GM20000 (cell line): Measurements from ENCODE around the gene HACD2.

Experiments used
- DNase-seq: peaks from one replicate; pipeline ENCODE4 v3.0.0; 2012; ENCODE audit warnings: low spot score
- TF ChIP-seq, protein P1 (sequence below): IDR thresholded peaks from 2 replicates; pipeline ENCODE4 v1.5.1; 2012; ENCODE audit warnings: mild to moderate bottlenecking, control low read depth; ENCODE audit errors: extremely low read depth, missing control alignments

The HACD2 gene

DNA sequence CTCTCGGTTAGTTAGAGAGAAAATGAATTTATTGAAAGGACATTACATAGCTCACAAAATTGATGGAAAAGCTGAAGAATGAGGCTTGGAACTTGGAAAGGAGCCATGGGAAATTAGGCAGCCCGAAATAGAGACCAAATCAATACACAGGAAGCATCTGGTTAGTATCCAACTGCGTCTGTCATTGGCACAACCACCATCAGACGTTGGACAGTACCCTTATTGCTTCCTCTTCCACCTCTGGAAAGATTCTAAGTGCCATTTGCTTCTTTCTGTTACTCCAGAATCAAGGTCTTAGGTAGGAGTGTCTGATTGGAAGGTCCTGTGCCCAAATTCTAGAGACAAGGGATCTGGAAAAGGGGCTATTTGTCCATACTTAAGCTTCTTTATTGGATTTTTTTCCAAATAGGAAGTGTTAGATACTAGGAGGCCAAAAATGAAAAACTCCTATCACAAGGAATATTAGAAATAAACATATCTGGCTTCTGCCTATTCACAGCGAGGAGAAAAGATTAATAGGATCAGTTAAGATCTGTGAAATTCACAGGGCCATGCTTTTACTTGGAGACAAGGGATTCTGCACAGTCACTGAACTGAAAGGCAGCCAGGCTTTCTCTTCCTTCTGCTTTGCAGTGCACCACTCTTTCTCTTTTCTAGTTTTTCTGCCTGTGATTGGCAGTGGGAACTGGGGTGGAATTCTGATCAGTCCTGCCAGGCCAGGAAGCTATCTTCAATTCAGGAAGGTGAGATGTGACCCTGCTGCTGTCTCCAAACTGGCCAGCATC, 10.7 kb upstream of the HACD2 start:
- TF ChIP-seq, protein P1, sequence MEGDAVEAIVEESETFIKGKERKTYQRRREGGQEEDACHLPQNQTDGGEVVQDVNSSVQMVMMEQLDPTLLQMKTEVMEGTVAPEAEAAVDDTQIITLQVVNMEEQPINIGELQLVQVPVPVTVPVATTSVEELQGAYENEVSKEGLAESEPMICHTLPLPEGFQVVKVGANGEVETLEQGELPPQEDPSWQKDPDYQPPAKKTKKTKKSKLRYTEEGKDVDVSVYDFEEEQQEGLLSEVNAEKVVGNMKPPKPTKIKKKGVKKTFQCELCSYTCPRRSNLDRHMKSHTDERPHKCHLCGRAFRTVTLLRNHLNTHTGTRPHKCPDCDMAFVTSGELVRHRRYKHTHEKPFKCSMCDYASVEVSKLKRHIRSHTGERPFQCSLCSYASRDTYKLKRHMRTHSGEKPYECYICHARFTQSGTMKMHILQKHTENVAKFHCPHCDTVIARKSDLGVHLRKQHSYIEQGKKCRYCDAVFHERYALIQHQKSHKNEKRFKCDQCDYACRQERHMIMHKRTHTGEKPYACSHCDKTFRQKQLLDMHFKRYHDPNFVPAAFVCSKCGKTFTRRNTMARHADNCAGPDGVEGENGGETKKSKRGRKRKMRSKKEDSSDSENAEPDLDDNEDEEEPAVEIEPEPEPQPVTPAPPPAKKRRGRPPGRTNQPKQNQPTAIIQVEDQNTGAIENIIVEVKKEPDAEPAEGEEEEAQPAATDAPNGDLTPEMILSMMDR: no peak

DNA sequence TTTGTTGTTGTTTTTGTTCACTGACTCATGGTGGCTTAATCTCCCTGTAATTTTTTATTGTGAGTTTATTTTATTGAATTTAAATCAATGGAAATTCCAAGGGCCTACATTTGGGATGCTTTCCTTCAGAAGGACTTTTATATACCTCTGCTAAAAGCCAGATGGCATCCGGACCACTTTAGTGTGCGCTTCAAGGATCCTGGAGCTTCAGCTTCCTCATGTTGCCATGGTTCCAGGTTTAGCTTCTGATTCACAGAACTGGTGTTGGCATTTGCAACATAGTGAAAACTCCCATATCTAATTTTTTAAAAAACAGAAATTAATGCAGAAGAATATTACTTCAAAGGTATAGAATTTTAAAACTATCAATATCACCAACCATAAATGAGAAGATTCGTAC, 8.5 kb upstream of the HACD2 start:
- TF ChIP-seq, protein P1: no peak
- no peak for DNase-seq

More for the DNA sequence above, 10.7 kb upstream of the HACD2 start:
- DNase-seq: no peak

DNA sequence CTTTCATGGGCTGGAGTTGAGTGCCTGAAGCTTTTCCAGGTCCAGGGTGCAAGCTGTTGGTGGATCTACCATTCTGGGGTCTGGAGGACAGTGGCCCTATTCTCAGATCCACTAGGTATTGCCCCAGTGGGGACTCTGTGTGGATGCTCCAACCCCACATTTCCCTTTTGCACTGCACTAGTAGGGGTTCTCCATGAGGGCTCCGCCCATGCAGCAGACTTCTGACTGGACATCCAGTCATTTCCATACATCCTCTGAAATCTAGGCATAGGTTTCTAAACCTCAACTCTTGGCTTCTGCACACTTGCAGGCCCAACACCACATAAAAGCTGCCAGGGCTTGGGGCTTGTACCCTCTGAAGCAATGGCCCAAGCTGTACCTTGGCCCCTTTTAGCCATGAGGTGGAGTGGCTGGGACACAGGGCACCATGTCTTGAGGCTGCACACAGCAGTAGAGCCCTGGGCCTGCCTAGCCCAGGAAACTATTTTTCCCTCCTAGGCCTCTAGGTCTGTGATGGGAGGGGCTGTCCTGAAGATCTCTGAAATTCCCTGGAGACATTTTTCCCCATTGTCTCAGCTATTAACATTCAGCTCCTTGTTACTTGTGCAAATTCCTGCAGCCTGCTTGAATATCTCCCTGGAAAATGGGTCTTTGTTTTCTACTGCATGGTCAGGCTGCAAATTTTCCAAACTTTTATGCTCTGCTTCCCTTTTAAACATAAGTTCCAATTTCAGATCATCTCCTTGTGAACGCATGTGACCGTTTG, 6.0 kb upstream of the HACD2 start:
- TF ChIP-seq, protein P1: no peak
- DNase-seq: no peak

DNA sequence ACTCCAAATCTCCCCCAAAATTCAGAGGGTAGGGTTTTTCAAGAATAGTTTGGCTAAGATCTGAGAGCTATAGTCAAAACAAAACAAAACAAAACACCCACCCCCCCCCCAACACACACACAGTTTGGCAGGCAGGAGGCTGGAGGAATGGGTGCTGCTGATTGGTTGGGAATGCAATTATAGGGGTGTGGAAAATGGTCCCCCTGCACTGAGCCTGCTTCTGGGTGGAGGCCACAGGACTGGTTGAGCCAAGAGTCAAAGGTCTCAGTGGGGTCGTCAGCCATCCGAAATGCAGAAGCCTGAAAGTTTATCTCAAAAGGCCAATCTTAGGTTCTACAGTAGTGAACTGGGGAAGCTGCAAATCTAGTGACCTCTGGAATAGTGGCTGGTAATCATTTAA, 2.5 kb upstream of the HACD2 start:
- TF ChIP-seq, protein P1: no peak

DNA sequence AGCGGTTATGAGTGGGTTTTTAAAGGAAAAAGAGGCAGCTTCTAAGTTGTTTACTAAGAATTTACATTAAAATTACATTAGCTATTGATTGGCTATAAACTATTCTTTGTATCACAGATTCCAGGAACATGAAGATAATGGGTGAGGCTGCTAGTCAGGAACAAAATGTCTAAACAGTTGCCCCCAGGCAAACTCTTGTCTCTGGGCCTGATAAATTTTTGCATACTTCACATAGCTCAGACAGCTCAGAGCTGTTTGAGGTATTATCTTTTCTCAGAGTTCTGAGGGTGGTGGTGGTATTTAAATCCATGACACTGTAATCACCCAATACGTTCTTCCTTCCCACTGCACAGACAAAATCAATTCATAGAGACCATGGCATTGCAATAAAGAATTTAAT, 2.1 kb upstream of the HACD2 start:
- TF ChIP-seq, protein P1: no peak
- DNase-seq: no peak

More for the DNA sequence above, 2.5 kb upstream of the HACD2 start:
- DNase-seq: no peak

DNA sequence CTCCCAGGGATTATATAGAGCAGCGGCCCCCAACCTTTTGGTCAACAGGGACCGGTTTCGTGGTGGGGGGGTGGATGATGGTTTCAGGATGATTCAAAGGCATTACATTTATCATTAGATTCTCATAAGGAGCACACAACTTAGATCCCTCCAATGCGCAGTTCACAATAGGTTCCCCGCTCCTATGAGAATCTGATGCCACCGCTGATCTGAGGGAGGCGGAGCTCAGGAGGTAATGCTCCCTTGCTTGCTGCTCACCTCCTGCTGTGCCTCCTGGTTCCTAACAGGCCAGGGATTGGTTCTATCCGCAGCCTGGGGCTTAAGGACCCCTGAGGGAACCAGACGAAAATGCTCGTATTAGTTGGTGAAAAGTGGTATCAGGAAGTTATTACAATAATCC, 1.3 kb upstream of the HACD2 start:
- no peak for DNase-seq
- TF ChIP-seq, protein P1: no peak

DNA sequence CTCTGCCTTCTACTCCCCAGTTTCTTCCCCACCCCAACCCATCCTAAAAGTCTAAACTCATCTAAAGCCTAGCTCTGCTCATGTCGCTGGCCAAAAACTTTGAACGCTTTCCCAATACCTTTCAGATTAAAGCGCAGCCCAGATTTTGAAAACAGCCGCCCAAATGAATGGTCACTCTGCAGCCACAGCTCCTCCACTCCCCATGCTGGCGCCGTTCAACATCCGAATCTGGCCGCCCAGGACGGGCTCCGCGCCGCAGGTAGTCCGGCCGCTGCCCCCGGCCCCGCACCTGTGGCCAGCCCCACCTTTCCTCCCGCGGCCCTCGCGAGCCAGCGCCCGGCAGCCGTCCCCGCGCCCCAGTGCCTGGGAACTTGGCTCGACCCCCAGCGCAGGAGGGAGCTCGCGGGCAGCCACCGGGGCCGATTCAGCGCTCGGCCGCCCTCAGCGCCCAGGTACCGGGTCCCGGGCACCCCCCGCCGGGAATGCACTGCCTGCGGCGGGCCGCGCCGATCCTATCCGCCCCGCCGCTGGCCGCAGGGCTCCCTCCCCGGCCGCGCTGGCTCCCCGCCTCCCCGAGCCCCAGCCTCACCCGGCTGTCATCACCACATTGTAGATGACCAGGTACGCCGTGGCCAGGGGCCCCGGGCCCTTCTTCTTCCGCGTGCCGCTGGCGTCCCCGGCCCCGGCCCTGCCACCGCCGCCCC, 417 bp downstream of the HACD2 start:
- DNase-seq: peak; percentile 61
- TF ChIP-seq, protein P1: no peak
